Lower leg skin (tissue), 3 donors: ENCODE results near the gene CALHM5.

Source experiments
- POLR2A ChIP-seq, 2 donors: fragments of 450-650 bp; IDR thresholded peaks; one replicate each; pipeline ENCODE4 v1.6.1; 2016 to 2017; ENCODE audit warnings: antibody characterized with exemption in 2 of 2, mild to moderate bottlenecking in 1 of 2, moderate library complexity in 1 of 2
- TF ChIP-seq, protein P1 (sequence below), 3 donors: fragments of 450-650 bp; IDR thresholded peaks; one replicate each; pipeline ENCODE4 v1.5.1; 2016; ENCODE audit warnings: antibody characterized with exemption in 3 of 3, mild to moderate bottlenecking in 3 of 3, moderate library complexity in 2 of 3

DNA sequence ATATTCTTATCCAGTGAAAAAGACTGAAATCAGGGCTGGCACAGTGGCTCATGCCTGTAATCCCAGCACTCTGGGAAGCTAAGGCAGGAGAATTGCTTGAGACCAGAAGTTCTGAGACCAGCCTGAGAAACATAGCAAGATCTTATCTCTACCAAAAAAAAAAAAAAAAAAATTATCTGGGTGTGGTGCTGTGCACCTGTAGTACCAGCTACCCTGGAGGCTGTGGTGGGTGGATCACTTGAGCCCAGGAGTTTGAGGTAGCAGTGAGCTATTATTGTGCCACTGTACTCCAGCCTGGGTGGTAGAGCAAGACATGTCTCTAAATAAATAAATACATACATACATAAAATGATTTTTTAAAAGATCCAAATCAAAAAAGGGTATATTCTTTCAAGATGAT is 43.9 kb upstream of the CALHM5 start:
- TF ChIP-seq, protein P1, sequence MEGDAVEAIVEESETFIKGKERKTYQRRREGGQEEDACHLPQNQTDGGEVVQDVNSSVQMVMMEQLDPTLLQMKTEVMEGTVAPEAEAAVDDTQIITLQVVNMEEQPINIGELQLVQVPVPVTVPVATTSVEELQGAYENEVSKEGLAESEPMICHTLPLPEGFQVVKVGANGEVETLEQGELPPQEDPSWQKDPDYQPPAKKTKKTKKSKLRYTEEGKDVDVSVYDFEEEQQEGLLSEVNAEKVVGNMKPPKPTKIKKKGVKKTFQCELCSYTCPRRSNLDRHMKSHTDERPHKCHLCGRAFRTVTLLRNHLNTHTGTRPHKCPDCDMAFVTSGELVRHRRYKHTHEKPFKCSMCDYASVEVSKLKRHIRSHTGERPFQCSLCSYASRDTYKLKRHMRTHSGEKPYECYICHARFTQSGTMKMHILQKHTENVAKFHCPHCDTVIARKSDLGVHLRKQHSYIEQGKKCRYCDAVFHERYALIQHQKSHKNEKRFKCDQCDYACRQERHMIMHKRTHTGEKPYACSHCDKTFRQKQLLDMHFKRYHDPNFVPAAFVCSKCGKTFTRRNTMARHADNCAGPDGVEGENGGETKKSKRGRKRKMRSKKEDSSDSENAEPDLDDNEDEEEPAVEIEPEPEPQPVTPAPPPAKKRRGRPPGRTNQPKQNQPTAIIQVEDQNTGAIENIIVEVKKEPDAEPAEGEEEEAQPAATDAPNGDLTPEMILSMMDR (IDR thresholded peaks at IDR 0.05) = no peak
- no peak for TF ChIP-seq POLR2A (IDR thresholded peaks at IDR 0.05)
